GM19023 (cell line): ENCODE data around the gene SIPA1L3.
"Not testable (repeated sequence)": the region's sequence is repeated elsewhere in the genome, so short reads cannot be mapped to it uniquely, and the experiment has no call there.

Experiments
- ATAC-seq: cut with Tn5 transposase; IDR thresholded peaks from one replicate; pipeline ENCODE4 v1.9.1; 2021; ENCODE audit warnings: mild to moderate bottlenecking, moderate library complexity; ENCODE audit not compliant: unreplicated experiment

SIPA1L3 gene

GRCh38 chr19:37909661-37910199 is 2.7 kb downstream of the SIPA1L3 start:
- no peak for ATAC-seq

DNA sequence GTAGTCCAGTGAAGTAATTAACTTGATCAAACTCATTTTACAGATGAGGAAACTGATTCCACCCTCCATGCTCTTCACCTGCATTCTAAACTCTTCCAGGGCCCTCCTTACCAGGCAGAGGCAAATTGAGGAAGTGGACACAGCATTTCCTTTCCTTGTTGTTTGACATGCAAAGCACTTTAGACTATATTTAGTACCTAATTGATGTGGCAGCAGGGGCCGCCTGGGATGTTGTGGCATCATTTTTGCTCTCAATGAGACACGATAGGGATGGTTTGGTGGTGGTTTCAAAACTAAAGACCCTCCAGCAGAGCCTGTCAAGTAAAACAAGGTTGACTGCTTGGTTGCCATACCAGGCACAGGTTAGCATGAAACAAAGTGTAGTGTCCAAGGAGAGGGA is 7.9 kb downstream of the SIPA1L3 start:
- ATAC-seq: no peak

- ATAC-seq: no peak
Observed at GRCh38 chr19:37920591-37921450, 13.8 kb downstream of the SIPA1L3 start.

GRCh38 chr19:37924573-37924972 is 17.6 kb downstream of the SIPA1L3 start:
- not testable (repeated sequence) for ATAC-seq

DNA sequence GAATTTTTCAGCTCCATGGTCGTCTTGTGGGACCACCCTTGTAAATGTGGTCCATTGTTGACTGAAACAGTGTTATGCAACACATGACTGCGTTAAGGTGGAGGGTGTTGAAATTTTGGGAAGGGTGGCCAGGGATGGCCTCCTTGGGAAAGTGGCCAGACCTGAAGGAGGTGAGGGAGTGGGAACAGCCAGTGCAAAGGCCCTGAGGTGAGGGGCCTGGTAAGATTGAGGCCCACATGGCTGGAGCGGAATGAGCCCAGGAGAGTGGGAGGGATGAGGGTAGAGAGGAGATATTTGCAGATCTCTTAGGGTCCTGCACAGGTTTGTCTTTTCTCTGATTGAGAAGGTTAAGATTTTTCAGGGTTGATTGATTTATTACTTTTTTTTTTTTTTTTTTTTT is 18.2 kb downstream of the SIPA1L3 start:
- no peak for ATAC-seq

- no peak for ATAC-seq
Observed at GRCh38 chr19:37926255-37926654, 19.2 kb downstream of the SIPA1L3 start.

DNA sequence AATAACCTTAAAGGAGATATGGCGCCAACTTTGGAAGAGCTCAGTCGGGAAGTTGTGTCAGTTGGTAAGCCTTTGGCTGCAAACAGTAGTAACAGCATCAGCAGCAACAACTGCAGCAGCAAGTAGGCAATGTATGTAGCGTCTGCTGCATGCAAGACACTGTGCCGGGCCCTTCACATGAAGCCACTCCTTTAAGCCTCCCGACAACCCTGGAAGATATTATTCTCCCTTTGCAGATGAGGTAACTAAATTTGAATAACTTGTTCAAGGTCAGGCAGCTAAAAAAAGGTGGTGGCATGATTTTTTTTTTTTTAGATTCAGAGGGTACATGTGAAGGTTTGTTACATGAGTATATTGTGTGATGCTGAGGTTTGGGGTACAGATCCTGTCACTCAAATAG is 19.7 kb downstream of the SIPA1L3 start:
- no peak for ATAC-seq

- peak; percentile 43 for ATAC-seq
Observed at GRCh38 chr19:37928527-37929286, 21.7 kb downstream of the SIPA1L3 start.

DNA sequence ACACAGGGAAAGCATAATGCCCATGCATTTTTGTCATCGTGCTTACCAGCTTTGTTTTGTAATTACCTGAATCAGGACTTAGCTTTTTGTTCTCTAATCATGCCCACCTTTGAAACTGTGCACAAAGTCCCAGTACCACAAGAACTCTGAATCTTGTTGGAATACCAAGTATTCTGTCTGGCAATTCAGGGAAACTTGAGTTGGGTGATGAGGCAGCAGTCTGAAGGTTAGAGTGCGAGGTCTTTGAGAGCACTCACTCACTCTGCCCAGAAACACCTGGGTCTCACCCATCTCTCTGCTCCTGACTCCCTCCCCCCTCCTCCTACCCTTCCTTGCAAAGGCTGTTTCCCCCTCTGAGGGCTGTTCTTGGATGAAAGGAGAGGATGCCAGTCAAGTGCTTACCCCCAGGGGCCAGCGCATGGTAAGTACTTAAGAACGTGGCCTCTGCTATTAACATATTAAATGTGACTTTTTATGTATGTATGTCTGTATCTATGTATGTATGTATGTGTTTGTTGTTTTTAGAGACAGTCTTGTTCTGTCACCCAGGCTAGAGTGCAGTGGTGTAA is 22.4 kb downstream of the SIPA1L3 start:
- ATAC-seq: no peak

GRCh38 chr19:37930416-37930815 is 23.4 kb downstream of the SIPA1L3 start:
- no peak for ATAC-seq

- ATAC-seq: peak; percentile 53
Observed at GRCh38 chr19:37931881-37932655, 25.1 kb downstream of the SIPA1L3 start.

DNA sequence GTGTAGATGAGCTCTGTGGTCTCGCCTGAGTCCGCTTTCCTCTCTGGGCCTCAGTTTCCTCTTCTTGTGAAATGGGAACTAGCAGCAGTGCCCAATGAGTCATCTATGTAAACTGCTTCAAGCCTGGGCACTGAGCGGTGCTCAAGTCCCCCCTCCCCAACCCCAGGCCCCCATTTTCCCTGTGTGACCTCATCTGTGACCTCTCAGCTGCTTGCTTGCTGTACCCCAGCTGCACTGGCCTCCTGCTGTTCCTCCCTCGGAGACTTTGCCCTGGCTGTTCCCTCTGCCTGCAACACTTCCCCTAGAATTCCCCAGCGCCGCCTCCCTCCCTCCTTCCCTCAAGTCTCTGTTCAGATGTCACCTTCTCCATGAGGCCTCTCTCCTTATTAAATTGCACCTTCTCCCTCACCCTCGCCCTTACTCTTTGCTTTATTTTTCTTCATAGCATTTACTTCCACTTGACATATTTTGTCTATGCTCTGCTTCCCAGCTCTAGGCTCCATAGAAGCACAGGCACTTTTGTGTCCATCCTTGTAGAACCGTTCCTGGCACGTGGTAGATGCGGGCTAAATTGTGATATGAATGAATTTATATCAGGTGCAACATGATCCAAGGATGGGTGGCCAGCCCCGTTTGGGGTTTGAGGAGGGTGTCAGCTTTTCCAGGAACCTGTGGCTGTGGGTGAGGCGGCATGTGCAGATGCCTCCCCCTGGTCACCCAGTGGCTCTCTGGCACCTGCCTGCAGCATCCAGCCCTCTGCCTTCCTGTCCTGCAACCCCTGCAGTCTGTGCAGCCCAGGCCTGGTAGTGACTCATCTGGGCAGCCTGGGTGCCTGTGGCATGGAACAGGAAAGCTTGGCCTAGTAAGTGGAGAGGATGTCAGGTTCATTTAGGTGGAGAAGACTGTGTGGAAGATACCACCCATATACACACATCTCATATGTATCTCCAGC is 26.3 kb downstream of the SIPA1L3 start:
- no peak for ATAC-seq

DNA sequence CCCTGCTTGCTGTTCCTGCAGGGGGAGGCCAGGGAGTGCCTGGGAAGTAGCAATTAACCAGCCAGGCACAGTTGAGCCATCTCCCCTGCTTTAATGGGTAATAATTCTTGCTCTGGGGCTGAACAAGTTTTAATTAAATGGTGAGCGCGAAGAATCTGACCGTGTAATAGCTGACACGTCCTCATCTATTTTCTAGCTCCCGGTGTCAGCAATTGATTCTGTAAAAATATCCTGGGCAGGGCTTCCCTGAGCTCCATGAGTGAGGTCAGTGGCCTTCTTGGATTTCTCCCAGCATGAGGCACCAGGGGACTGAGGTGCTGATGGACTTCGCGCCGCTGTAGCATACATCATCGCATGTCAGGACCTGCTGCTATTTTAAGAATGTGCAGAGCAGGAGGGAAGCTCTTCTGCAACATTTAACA is 26.9 kb downstream of the SIPA1L3 start:
- no peak for ATAC-seq

DNA sequence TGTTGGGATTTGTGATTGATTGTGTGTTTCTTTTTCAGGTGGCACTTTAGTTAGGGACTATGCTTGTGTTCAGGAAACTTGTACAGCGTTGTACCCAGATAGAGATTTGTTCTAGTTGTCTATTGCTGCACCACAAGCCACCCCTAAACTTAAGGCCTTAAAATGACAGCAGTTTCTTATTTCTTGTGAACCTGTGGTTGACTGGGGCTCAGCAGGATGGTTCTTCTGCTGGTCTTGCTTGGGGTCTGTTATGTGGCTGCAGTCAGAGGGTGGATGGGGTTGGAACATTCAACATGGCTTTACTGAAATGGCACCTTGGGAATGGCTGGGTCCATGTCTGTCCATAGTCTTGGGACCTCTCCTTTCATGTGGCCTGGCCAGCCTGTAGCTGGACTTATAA is 28.3 kb downstream of the SIPA1L3 start:
- no peak for ATAC-seq

DNA sequence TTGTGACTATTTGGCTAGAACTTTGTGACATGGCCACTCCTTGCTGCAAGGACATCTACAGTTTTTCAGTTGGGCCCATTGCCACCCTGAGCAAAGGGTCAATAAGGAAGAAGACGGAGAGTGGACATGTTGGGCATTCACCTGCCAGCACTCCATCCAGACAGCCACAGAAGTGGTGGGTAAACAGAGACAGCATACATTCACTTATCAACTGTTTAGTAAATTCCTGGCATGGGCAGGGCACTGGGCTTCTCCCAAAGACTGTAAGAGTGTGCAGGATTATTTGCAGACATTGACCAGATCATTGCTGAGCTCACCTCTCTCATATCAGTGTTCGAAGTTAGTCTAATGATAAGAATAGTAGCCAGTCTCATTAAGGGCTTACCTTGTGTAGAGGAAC is 29.2 kb downstream of the SIPA1L3 start:
- ATAC-seq: no peak

- ATAC-seq: no peak
Observed at GRCh38 chr19:37936886-37937285, 29.9 kb downstream of the SIPA1L3 start.

DNA sequence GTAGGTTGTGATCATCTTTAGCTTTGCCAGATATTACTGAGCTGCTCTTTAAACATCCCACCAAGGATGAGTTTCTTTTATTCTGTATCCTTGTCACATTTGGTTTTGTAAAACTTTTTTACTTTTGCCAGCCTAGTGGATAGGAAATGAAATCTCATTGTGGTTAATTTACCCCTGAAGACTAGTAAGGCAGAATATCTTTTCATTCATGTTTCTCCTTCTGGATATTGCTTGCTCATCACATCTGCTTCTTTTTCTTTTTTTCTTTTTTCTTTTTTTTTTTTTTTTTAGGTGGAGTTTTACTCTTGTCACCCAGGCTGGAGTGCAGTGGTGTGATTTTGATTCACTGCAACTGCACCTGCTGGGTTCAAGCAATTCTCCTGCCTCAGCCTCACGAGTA is 31.3 kb downstream of the SIPA1L3 start:
- ATAC-seq: no peak

DNA sequence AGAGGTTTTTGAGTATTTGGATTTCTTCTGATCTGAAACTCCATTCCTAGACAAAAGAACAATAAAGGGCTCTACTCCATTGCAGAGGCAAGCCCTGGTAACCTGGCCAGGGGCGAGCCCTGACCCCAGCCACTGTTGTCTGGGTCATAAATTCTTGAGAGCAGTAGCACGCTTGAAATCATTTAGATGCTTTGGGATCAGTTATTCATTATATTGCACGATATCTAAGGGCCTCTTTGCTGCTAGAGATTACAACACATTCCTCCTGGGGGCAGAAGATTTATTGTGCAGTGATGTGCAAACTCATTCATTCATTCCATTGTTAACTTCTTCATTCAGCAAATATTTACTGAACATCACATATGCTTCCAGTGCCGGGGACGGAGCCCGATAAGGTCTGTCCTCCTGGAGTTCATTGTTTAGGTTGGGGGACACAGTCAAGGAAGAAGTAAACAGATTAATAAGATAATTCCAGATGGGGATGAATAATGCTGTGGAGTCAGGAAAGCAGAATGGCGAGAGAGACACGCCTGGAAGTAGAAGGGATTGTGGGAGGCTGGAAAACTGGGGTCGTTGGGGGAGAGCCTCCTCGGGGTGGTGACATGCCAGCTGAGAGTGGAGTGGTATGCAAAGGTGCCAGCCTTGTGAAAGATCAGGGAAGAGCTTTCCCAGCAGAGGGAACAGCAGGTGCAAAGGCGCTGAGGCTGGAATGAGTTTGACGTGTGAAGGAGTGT is 34.9 kb downstream of the SIPA1L3 start:
- no peak for ATAC-seq

GRCh38 chr19:37942516-37942902 is 35.5 kb downstream of the SIPA1L3 start:
- ATAC-seq: no peak
